ENCODE results near the gene JTB. TPM values are rescaled to one million over a fixed set of nuclear protein-coding genes. Genes with fewer than 3 reads are reported as not detected.

JTB gene
- total and polyA plus RNA-seq, 2 of the 4 experiments (the other 2 are of a cell fraction) = 123 to 138 TPM

DNA sequence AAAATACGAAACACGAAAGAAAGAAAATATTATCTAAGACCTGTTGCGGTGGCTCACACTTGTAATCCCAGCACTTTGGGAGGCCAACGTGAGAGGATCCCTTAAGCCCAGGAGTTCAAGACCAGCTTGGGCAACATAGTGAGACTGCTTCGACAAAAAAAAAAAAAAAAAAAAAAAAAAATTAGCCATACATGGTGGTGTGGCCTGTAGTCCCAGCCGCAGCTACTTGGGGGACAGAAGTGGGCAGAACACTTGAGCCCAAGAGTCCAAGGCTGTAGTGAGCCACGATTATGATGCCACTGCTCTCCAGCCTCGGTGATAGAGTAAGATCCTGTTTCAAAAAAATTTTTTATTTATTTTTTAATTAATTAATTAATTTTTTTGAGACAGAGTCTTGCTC lies 10.1 kb upstream of the JTB start:
- Histone ChIP-seq H3K14ac (replicated peaks; ENCODE audit: low read depth, low read length) (no peak overlapping the region), H4K20me1 (ENCODE audit: insufficient read depth, low read length) (peaks cover 9% of the 10 kb centered on the region; the same call in 1 of the 2 replicates), H3K36me3 (ENCODE audit: control insufficient read depth, insufficient read depth, low read length) (peaks cover 16% of the 10 kb centered on the region), H3K27ac (ENCODE audit: insufficient read depth, low read length) (no peak overlapping the region), H3K9ac (ENCODE audit: low read depth, low read length) (no peak overlapping the region), H3K56ac (ENCODE audit: extremely low read depth, insufficient read depth, low read length) (no peak overlapping the region), H4K91ac (ENCODE audit: insufficient read depth, low read depth, low read length) (no peak overlapping the region), H3K4me3 (ENCODE audit: insufficient read depth, low read depth, low read length) (no peak overlapping the region), H2AK5ac (ENCODE audit: low read depth, low read length) (no peak overlapping the region), H2BK120ac (ENCODE audit: low read depth, low read length) (no peak overlapping the region), H3K79me1 (ENCODE audit: low read depth in 1 of 2, low read length in 2 of 2) (peaks cover 37 to 53% of the 10 kb centered on the region in 2 experiments), H2BK15ac (ENCODE audit: low read depth, low read length) (no peak overlapping the region), H3K27me3 (ENCODE audit: control insufficient read depth, insufficient read depth, low read length) (no peaks in the 10 kb centered on the region), H3K18ac (ENCODE audit: low read depth, low read length) (no peak overlapping the region), H3K4me2 (ENCODE audit: low read depth, low read length) (no peak overlapping the region), H2AK9ac (replicated peaks; ENCODE audit: low read depth, low read length, poor library complexity) (no peak overlapping the region), H4K8ac (ENCODE audit: low read depth in 2 of 2, low read length in 2 of 2) (no peak overlapping the region), H3K4ac (ENCODE audit: low read depth, low read length) (no peak overlapping the region), H3K9me1 (ENCODE audit: insufficient read depth, low read length) (peaks cover 9% of the 10 kb centered on the region), H3K4me1 (ENCODE audit: control insufficient read depth, insufficient read depth, low read length) (peaks cover 6% of the 10 kb centered on the region), H4K5ac (ENCODE audit: low read depth, low read length) (no peak overlapping the region), H2BK20ac (ENCODE audit: low read depth, low read length) (no peak overlapping the region), H3K23ac (ENCODE audit: low read depth, low read length) (no peak overlapping the region), H3K9me3 (ENCODE audit: control insufficient read depth, insufficient read depth, low read length) (no peaks in the 10 kb centered on the region), H2BK5ac (ENCODE audit: low read depth, low read length, poor library complexity, severe bottlenecking) (no peak overlapping the region), H2AFZ (replicated peaks; ENCODE audit: low read length, poor library complexity) (no peak overlapping the region)
- no TSS peak for BruUV-seq (replicated peaks)
- CTCF ChIA-PET = interaction anchor here (0.7 to 1.0 kb wide), 2 partner anchors 20 to 138 kb away, joined by 3 to 4 read pairs; partner anchors contain the start of gene CREB3L4
- intact Hi-C loops (cut with micrococcal nuclease) (loop anchor here (2.0 to 10.0 kb wide), 2 partner anchors 25 to 483 kb away; partner anchors contain the start of gene SLC39A1), dilution Hi-C loops (cut with HindIII; ENCODE audit: low sequenced_read_pairs, unreplicated experiment) (no loop called here), in situ Hi-C loops (cut with MboI; ENCODE audit: low sequenced_read_pairs) (no loop called here)
- no peak for DNase-seq
- TF ChIP-seq, protein P1, sequence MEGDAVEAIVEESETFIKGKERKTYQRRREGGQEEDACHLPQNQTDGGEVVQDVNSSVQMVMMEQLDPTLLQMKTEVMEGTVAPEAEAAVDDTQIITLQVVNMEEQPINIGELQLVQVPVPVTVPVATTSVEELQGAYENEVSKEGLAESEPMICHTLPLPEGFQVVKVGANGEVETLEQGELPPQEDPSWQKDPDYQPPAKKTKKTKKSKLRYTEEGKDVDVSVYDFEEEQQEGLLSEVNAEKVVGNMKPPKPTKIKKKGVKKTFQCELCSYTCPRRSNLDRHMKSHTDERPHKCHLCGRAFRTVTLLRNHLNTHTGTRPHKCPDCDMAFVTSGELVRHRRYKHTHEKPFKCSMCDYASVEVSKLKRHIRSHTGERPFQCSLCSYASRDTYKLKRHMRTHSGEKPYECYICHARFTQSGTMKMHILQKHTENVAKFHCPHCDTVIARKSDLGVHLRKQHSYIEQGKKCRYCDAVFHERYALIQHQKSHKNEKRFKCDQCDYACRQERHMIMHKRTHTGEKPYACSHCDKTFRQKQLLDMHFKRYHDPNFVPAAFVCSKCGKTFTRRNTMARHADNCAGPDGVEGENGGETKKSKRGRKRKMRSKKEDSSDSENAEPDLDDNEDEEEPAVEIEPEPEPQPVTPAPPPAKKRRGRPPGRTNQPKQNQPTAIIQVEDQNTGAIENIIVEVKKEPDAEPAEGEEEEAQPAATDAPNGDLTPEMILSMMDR (conservative IDR thresholded peaks at IDR 0.05; ENCODE audit: low read depth, low read length) = no peak
- no peak for TF ChIP-seq BHLHE40 (IDR thresholded peaks at IDR 0.05; ENCODE audit: low read depth, low read length)
- TF ChIP-seq RFX5 (IDR thresholded peaks at IDR 0.05; ENCODE audit: low read depth, low read length) = no peak
- no peak for TF ChIP-seq NFE2L2 (IDR thresholded peaks at IDR 0.05; ENCODE audit: low read depth, low read length)
- TF ChIP-seq, protein P2, sequence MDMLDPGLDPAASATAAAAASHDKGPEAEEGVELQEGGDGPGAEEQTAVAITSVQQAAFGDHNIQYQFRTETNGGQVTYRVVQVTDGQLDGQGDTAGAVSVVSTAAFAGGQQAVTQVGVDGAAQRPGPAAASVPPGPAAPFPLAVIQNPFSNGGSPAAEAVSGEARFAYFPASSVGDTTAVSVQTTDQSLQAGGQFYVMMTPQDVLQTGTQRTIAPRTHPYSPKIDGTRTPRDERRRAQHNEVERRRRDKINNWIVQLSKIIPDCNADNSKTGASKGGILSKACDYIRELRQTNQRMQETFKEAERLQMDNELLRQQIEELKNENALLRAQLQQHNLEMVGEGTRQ (IDR thresholded peaks at IDR 0.05; ENCODE audit: low read depth, low read length) = no peak
- TF ChIP-seq, protein P3, sequence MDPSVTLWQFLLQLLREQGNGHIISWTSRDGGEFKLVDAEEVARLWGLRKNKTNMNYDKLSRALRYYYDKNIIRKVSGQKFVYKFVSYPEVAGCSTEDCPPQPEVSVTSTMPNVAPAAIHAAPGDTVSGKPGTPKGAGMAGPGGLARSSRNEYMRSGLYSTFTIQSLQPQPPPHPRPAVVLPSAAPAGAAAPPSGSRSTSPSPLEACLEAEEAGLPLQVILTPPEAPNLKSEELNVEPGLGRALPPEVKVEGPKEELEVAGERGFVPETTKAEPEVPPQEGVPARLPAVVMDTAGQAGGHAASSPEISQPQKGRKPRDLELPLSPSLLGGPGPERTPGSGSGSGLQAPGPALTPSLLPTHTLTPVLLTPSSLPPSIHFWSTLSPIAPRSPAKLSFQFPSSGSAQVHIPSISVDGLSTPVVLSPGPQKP (IDR thresholded peaks at IDR 0.05; ENCODE audit: borderline replicate concordance, low read depth, low read length) = no peak
- no peak for TF ChIP-seq MAZ (IDR thresholded peaks at IDR 0.05; ENCODE audit: borderline replicate concordance, low read depth, low read length)
- TF ChIP-seq SMC3 (IDR thresholded peaks at IDR 0.05; ENCODE audit: low read depth, low read length) = no peak
- TF ChIP-seq RAD21 (IDR thresholded peaks at IDR 0.05; ENCODE audit: low read length) = no peak
- no peak for TF ChIP-seq CEBPB (IDR thresholded peaks at IDR 0.05; ENCODE audit: low read depth, low read length)
- TF ChIP-seq POLR2A (IDR thresholded peaks at IDR 0.05; ENCODE audit: low read depth, low read length) = no peak
- no peak for TF ChIP-seq FOS (IDR thresholded peaks at IDR 0.05; ENCODE audit: low read depth, low read length)
- WGBS, 2 experiments (ENCODE audit: extremely low coverage in 2 of 2, insufficient read length in 1 of 2) = 100% methylated on average over 1 of the region's 8 CpGs; no CpG with 5 or more reads in 1 of the 2 experiments
- POLR2A ChIA-PET (ENCODE audit: unreplicated experiment) = no interaction called here
- no peak for ATAC-seq (ENCODE audit: low read depth)
